ENCODE measurements around the gene TTC28. TPM values are rescaled to one million over a fixed set of nuclear protein-coding genes. Genes with fewer than 3 reads are reported as not detected.
"Not testable (repeated sequence)": the region's sequence is repeated elsewhere in the genome, so short reads cannot be mapped to it uniquely, and the experiment has no call there.

The TTC28 gene
- total RNA-seq, 1 donor from 2014 or later: 1.3 TPM

DNA sequence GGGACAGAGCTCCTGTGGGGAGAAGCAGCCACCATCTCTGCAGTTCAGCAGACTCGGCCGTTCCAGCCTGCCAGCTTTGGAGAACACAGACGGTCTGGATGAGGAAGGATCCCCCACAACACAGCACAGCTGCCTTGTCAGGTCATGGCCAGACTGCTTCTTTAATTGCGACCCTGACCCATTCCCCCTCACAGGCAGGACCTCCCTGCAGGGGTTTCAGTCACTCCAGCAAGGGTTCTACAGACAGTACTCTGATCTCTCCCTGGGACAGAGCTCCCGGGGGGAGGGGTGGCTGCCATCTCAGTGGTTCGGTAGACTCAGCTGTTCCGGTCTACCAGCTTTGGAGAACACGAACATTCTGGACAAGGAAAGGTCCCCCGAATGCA is 173.5 kb downstream of the TTC28 start:
- TF ChIP-seq, protein P1, sequence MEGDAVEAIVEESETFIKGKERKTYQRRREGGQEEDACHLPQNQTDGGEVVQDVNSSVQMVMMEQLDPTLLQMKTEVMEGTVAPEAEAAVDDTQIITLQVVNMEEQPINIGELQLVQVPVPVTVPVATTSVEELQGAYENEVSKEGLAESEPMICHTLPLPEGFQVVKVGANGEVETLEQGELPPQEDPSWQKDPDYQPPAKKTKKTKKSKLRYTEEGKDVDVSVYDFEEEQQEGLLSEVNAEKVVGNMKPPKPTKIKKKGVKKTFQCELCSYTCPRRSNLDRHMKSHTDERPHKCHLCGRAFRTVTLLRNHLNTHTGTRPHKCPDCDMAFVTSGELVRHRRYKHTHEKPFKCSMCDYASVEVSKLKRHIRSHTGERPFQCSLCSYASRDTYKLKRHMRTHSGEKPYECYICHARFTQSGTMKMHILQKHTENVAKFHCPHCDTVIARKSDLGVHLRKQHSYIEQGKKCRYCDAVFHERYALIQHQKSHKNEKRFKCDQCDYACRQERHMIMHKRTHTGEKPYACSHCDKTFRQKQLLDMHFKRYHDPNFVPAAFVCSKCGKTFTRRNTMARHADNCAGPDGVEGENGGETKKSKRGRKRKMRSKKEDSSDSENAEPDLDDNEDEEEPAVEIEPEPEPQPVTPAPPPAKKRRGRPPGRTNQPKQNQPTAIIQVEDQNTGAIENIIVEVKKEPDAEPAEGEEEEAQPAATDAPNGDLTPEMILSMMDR (IDR thresholded peaks at IDR 0.05; ENCODE audit: insufficient read depth, low read length, severe bottlenecking): no peak
- H3K36me3 ChIP-seq (ENCODE audit: control insufficient read depth, insufficient read depth, low read length): no peaks in the 10 kb centered on the region
- FAIRE-seq (no peak), DNase-seq (ENCODE audit: low read depth) (no peak)
- H3K27me3 ChIP-seq (ENCODE audit: control insufficient read depth, insufficient read depth, low read length): no peaks in the 10 kb centered on the region
- no peak overlapping the region for H3K4me3 ChIP-seq (ENCODE audit: low read depth, low read length)

DNA sequence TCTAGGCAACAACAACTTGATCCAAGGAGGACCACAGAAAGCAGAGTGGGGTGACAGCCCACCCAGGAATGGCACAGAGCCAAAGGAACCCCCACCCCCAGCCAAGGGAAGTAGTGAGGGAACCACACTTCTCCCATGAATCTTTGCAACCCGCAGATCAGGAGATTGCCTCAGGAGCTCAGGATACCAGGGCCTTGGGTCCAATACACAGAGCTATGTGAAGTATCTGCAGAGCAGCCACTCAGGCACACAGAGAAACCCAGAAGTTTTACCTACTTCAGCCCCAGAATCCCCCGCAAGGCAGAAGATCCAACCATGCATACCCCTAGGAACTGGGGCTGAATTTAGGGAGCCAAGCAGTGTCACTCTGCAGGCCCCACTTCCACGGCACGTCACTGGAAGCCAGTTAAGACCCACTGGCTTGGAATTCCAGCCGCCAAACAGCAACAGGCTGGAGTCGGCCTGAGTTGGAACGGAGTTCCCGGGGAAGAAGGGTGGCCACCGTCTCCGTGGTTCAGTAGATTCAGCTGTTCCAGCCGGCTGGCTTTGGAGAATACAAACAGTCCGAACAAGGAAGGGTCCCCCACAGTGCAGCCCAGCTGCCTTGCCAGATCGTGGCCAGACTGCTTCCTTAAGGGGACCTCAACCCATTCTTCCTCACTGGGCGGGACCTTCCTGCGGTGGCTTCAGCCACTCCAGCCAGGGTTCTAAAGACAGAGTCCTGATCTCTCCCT is 174.1 kb downstream of the TTC28 start:
- H3K4me3 ChIP-seq (ENCODE audit: low read depth, low read length): no peak overlapping the region
- H3K36me3 ChIP-seq (ENCODE audit: control insufficient read depth, insufficient read depth, low read length): no peaks in the 10 kb centered on the region
- FAIRE-seq: no peak
- TF ChIP-seq, protein P1 (IDR thresholded peaks at IDR 0.05; ENCODE audit: insufficient read depth, low read length, severe bottlenecking): no peak
- DNase-seq (ENCODE audit: low read depth): no peak
- H3K27me3 ChIP-seq (ENCODE audit: control insufficient read depth, insufficient read depth, low read length): no peaks in the 10 kb centered on the region

DNA sequence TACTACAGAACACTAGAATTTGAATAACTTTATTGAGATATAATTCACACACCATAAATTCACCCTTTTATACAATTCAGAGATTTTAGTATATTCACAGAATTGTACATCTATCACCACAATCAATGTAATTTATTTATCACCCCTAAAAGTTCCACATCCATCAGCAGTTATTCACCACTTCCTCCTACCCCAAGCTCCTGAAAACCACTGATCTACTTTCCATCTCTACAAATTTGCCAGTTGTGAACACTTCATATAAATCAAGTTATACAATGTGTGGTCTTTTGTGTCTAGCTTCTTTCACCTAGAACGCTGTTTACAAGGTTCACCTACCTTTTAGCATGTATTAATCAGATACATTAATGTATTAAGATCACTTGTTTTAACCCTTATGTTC is 179.6 kb downstream of the TTC28 start:
- FAIRE-seq: no peak
- TF ChIP-seq, protein P1 (IDR thresholded peaks at IDR 0.05; ENCODE audit: insufficient read depth, low read length, severe bottlenecking): no peak
- H3K27me3 ChIP-seq (ENCODE audit: control insufficient read depth, insufficient read depth, low read length): no peaks in the 10 kb centered on the region
- DNase-seq (ENCODE audit: low read depth): no peak
- no peaks in the 10 kb centered on the region for H3K36me3 ChIP-seq (ENCODE audit: control insufficient read depth, insufficient read depth, low read length)
- H3K4me3 ChIP-seq (ENCODE audit: low read depth, low read length): no peak overlapping the region

DNA sequence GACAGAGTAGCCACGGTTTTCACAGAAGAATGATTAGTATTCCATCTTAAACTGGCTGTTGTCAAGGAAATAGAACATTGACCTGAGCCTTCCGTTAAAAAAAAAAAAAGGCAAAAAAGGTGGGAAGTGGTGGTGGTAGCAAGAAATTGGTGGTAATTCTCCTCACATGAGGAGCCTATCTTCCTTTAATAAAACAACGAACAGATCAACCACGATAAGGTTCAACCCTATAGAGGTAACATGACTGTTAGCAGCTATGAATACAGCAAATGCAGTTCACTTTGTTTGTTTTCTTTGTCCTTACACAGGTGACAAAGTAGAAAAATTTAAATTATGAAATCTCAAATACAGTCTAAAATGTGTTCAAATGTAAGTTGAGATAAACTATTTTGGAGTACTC is 181.6 kb downstream of the TTC28 start:
- DNase-seq (ENCODE audit: low read depth) (no peak), FAIRE-seq (no peak)
- H3K27me3 ChIP-seq (ENCODE audit: control insufficient read depth, insufficient read depth, low read length): no peaks in the 10 kb centered on the region
- H3K4me3 ChIP-seq (ENCODE audit: low read depth, low read length): no peak overlapping the region
- TF ChIP-seq, protein P1 (IDR thresholded peaks at IDR 0.05; ENCODE audit: insufficient read depth, low read length, severe bottlenecking): no peak
- no peaks in the 10 kb centered on the region for H3K36me3 ChIP-seq (ENCODE audit: control insufficient read depth, insufficient read depth, low read length)

DNA sequence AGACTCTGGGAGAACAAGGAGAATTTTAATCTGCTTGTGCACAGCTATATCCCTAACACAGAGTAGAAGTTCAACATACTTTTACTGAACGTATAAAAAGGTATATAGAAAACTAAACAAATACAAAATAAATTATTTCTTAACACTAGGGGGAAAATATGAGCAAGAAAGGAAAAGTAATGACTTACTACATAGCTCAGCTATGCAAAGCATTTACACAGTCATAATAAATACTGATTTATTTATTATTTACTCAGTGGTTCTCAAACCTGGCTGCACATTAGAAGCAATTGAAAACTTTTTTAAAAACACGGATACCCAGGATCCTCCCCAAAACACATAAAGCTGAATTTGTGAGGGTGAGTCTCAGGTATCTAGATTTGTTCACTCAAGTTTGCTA is 182.5 kb downstream of the TTC28 start:
- Histone ChIP-seq H3K4me3 (ENCODE audit: low read depth, low read length) (no peak overlapping the region), H3K36me3 (ENCODE audit: control insufficient read depth, insufficient read depth, low read length) (no peaks in the 10 kb centered on the region), H3K27me3 (ENCODE audit: control insufficient read depth, insufficient read depth, low read length) (no peaks in the 10 kb centered on the region)
- FAIRE-seq (no peak), DNase-seq (ENCODE audit: low read depth) (peak; percentile 15)
- TF ChIP-seq, protein P1 (IDR thresholded peaks at IDR 0.05; ENCODE audit: insufficient read depth, low read length, severe bottlenecking): no peak

DNA sequence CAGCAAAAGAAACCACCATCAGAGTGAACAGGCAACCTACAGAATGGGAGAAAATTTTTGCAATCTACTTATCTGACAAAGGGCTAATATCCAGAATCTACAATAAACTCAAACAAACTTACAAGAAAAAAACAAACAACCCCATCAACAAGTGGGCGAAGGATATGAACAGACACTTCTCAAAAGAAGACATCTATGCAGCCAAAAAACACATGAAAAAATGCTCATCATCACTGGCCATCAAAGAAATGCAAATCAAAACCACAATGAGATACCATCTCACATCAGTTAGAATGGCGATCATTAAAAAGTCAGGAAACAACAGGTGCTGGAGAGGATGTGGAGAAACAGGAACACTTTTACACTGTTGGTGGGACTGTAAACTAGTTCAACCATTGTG is 188.4 kb downstream of the TTC28 start:
- DNase-seq (ENCODE audit: low read depth); FAIRE-seq; H3K36me3 ChIP-seq (ENCODE audit: control insufficient read depth, insufficient read depth, low read length); H3K4me3 ChIP-seq (ENCODE audit: low read depth, low read length); H3K27me3 ChIP-seq (ENCODE audit: control insufficient read depth, insufficient read depth, low read length): not testable (repeated sequence)

All from bronchial epithelial cell (primary cell).